IMR-90 (cell line): ENCODE measurements around the gene SGCE. TPM values are rescaled to one million over a fixed set of nuclear protein-coding genes. Genes with fewer than 3 reads are reported as not detected.

ENCODE experiments used
- ATAC-seq: fragments of 200-7000 bp; cut with Tn5 transposase; 2 replicates; pipeline ENCODE4 v1.9.1; 2020; ENCODE audit warnings: low read depth, mild to moderate bottlenecking, moderate library complexity
- BruUV-seq: library from RNA; stranded (reverse); fragments of 400-500 nt; replicated peaks from 2 replicates; lab custom pipeline; 2021; lab: Mats Ljungman, UMichigan
- CTCF ChIA-PET: fragments of 300-600 bp; formaldehyde crosslinking; extraction: SDS; loops from one replicate; lab custom pipeline; 2021; ENCODE audit warnings: antibody characterized with exemption; lab: Yijun Ruan, JAX
- POLR2A ChIA-PET: fragments of 300-600 bp; sonication (Branson Sonifier 250); formaldehyde crosslinking; loops from one replicate; lab custom pipeline; 2022; ENCODE audit warnings: antibody characterized with exemption; ENCODE audit not compliant: unreplicated experiment; lab: Charles Lee
- DNase-seq: peaks from one replicate; pipeline ENCODE4 v3.0.0; 2013
- H2AFZ ChIP-seq: replicated peaks from 2 replicates; pipeline ENCODE3; 2013; ENCODE audit warnings: low read length, mild to moderate bottlenecking; ENCODE audit not compliant: poor library complexity
- H2AK5ac ChIP-seq: 2 replicates; pipeline ENCODE4 v1.6.1; 2013; ENCODE audit warnings: low read depth, low read length, inconsistent platforms
- H2AK9ac ChIP-seq: replicated peaks from 2 replicates; pipeline ENCODE3; 2013; ENCODE audit warnings: mild to moderate bottlenecking, low read depth, low read length, moderate library complexity; ENCODE audit not compliant: poor library complexity
- H2BK120ac ChIP-seq: 2 replicates; pipeline ENCODE4 v1.6.1; 2013; ENCODE audit warnings: low read depth, low read length, inconsistent platforms
- H2BK15ac ChIP-seq: 3 replicates; pipeline ENCODE4 v1.6.1; 2013; ENCODE audit warnings: low read depth, low read length, inconsistent platforms
- H2BK20ac ChIP-seq: 2 replicates; pipeline ENCODE4 v1.6.1; 2013; ENCODE audit warnings: low read depth, mild to moderate bottlenecking, inconsistent platforms, low read length, moderate library complexity
- H2BK5ac ChIP-seq: 2 replicates; pipeline ENCODE4 v1.6.1; 2013; ENCODE audit warnings: mild to moderate bottlenecking, low read depth, low read length, inconsistent platforms; ENCODE audit not compliant: poor library complexity, severe bottlenecking
- H3K14ac ChIP-seq: replicated peaks from 2 replicates; pipeline ENCODE4 v1.6.1; 2013; ENCODE audit warnings: low read depth, low read length, inconsistent platforms
- H3K18ac ChIP-seq: 2 replicates; pipeline ENCODE4 v1.6.1; 2013; ENCODE audit warnings: low read depth, low read length, control low read depth
- H3K23ac ChIP-seq: 2 replicates; pipeline ENCODE4 v1.6.1; 2013; ENCODE audit warnings: low read depth, low read length, inconsistent platforms
- H3K27ac ChIP-seq: 2 replicates; pipeline ENCODE4 v1.5.1; 2013; ENCODE audit warnings: mild to moderate bottlenecking, control low read depth, low read length; ENCODE audit not compliant: insufficient read depth
- H3K27me3 ChIP-seq: 2 replicates; pipeline ENCODE4 v1.6.1; 2013; ENCODE audit warnings: low read length; ENCODE audit not compliant: control insufficient read depth, insufficient read depth
- H3K36me3 ChIP-seq: 2 replicates; pipeline ENCODE4 v1.6.1; 2013; ENCODE audit warnings: low read length, mixed read lengths; ENCODE audit not compliant: control insufficient read depth, insufficient read depth
- H3K4ac ChIP-seq: 2 replicates; pipeline ENCODE4 v1.6.1; 2013; ENCODE audit warnings: low read depth, low read length, inconsistent platforms
- H3K4me1 ChIP-seq: 2 replicates; pipeline ENCODE4 v1.6.1; 2013; ENCODE audit warnings: low read length, mixed read lengths; ENCODE audit not compliant: control insufficient read depth, insufficient read depth
- H3K4me2 ChIP-seq: 2 replicates; pipeline ENCODE4 v1.6.1; 2013; ENCODE audit warnings: low read depth, mild to moderate bottlenecking, control low read depth, low read length, moderate library complexity
- H3K4me3 ChIP-seq: 2 replicates; pipeline ENCODE4 v1.5.1; 2013; ENCODE audit warnings: low read depth, mild to moderate bottlenecking, control low read depth, low read length, moderate library complexity; ENCODE audit not compliant: insufficient read depth
- H3K56ac ChIP-seq: 2 replicates; pipeline ENCODE4 v1.6.1; 2013; ENCODE audit warnings: low read length, inconsistent platforms; ENCODE audit not compliant: insufficient read depth; ENCODE audit errors: extremely low read depth
- H3K79me1 ChIP-seq, 2 experiments: 2 replicates each; pipeline ENCODE4 v1.6.1; 2013; ENCODE audit warnings: low read length in 2 of 2, inconsistent platforms in 1 of 2, low read depth in 1 of 2
- H3K9ac ChIP-seq: 2 replicates; pipeline ENCODE4 v1.6.1; 2013; ENCODE audit warnings: low read depth, low read length, control low read depth
- H3K9me1 ChIP-seq: 2 replicates; pipeline ENCODE4 v1.6.1; 2013; ENCODE audit warnings: low read length, inconsistent platforms; ENCODE audit not compliant: insufficient read depth
- H3K9me3 ChIP-seq: 2 replicates; pipeline ENCODE4 v1.6.1; 2013; ENCODE audit warnings: low read length; ENCODE audit not compliant: control insufficient read depth, insufficient read depth
- H4K20me1 ChIP-seq: 2 replicates; pipeline ENCODE4 v1.6.1; 2013; ENCODE audit warnings: low read length, inconsistent platforms; ENCODE audit not compliant: insufficient read depth
- H4K5ac ChIP-seq: 2 replicates; pipeline ENCODE4 v1.6.1; 2013; ENCODE audit warnings: mild to moderate bottlenecking, low read depth, low read length, control low read depth
- H4K8ac ChIP-seq, 2 experiments: 2 replicates each; pipeline ENCODE4 v1.6.1; 2013; ENCODE audit warnings: low read depth in 2 of 2, low read length in 2 of 2, control low read depth in 1 of 2, inconsistent platforms in 1 of 2
- H4K91ac ChIP-seq: 2 replicates; pipeline ENCODE4 v1.6.1; 2013; ENCODE audit warnings: low read depth, low read length, inconsistent platforms; ENCODE audit not compliant: insufficient read depth
- CHD1 ChIP-seq: IDR thresholded peaks from 2 replicates; pipeline ENCODE4 v1.6.1; 2012; ENCODE audit warnings: low read depth, low read length, improper control_type of control experiment
- MXI1 ChIP-seq: IDR thresholded peaks from 2 replicates; pipeline ENCODE4 v1.6.1; 2012; ENCODE audit warnings: low read depth, mild to moderate bottlenecking, low read length, moderate library complexity, borderline replicate concordance
- NFE2L2 ChIP-seq: fragments of 150-350 bp; IDR thresholded peaks from 2 replicates; pipeline ENCODE4 v1.6.1; 2016; ENCODE audit warnings: low read depth, mild to moderate bottlenecking, low read length
- RCOR1 ChIP-seq: IDR thresholded peaks from 2 replicates; pipeline ENCODE4 v1.6.1; 2012; ENCODE audit warnings: mild to moderate bottlenecking, low read length, improper control_type of control experiment; ENCODE audit not compliant: insufficient replicate concordance
- RFX5 ChIP-seq: IDR thresholded peaks from 2 replicates; pipeline ENCODE4 v1.8.0; 2012; ENCODE audit warnings: low read depth, mild to moderate bottlenecking, low read length, moderate library complexity
- SMC3 ChIP-seq: fragments of 150-350 bp; IDR thresholded peaks from 2 replicates; pipeline ENCODE4 v1.6.1; 2016; ENCODE audit warnings: low read depth, mild to moderate bottlenecking, antibody characterized with exemption, low read length, moderate library complexity
- WGBS, 2 experiments: methylation state at CpG; one replicate each; pipeline versions ENCODE4 v1.1.5 to v1.1.7; 2013; ENCODE audit warnings: missing lambda C conversion rate in 2 of 2; ENCODE audit not compliant: insufficient read length in 1 of 2; ENCODE audit errors: extremely low coverage in 2 of 2; 5-methylcytosine and 5-hydroxymethylcytosine counted together
- dilution Hi-C: fragments of 300-500 bp; cut with HindIII; formaldehyde crosslinking; loops from one replicate; pipeline ENCODE4 v1.14.3; 2018; ENCODE audit warnings: low sequenced_read_pairs; ENCODE audit not compliant: unreplicated experiment
- in situ Hi-C: fragments of 300-500 bp; cut with MboI; formaldehyde crosslinking; loops from 3 replicates; pipeline ENCODE4 v1.14.3; 2019; ENCODE audit warnings: low sequenced_read_pairs, inconsistent platforms, mixed read lengths
- intact Hi-C: fragments of 100-400 bp; cut with micrococcal nuclease; formaldehyde crosslinking; loops from 2 replicates; pipeline ENCODE4 v1.10.0; 2022
- polyA plus RNA-seq, 3 experiments: library from polyadenylated mRNA; depleted of rRNA; stranded (reverse); fragments of >200 nt; gene quantifications; 2 replicates each; pipeline ENCODE4 v1.2.3, GENCODE V29; 2012; ENCODE audit warnings: low replicate concordance in 1 of 3
- total RNA-seq: library from RNA; depleted of rRNA; stranded (reverse); fragments of >200 nt; gene quantifications from 2 replicates; pipeline ENCODE4 v1.2.3, GENCODE V29; 2012
- TF ChIP-seq, protein P1 (sequence below): conservative IDR thresholded peaks from 2 replicates; pipeline ENCODE4 v1.5.1; 2012; ENCODE audit warnings: mild to moderate bottlenecking, low read depth, low read length, improper control_type of control experiment

Gene SGCE
- total and polyA plus RNA-seq, 2 of the 4 experiments (the other 2 are of a cell fraction), result 39.4 to 40.5 TPM

DNA sequence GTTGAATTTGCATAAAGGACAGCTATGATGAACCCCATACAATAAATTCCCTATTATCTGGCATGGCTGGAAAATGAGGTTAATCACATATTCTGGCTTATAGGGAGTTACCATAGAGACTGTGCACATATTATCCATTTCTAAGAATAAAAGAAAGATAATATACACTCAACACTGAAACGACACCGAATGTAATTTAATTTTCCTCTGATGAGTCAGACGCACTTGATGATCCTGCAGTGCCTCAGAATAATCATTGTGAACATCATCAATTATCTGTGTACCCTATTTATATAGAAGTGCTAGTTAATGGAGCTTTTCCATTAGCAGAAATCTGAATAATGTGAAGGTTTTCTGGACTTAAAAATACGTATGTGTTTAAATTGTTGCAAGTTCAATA, 60.2 kb downstream of the SGCE start:
- Histone ChIP-seq H3K27ac (no peak overlapping the region), H2BK5ac (no peak overlapping the region)
- TF ChIP-seq RCOR1 (no peak), CHD1 (no peak), SMC3 (no peak), NFE2L2 (no peak), RFX5 (no peak), MXI1 (no peak)
- TF ChIP-seq, protein P1, sequence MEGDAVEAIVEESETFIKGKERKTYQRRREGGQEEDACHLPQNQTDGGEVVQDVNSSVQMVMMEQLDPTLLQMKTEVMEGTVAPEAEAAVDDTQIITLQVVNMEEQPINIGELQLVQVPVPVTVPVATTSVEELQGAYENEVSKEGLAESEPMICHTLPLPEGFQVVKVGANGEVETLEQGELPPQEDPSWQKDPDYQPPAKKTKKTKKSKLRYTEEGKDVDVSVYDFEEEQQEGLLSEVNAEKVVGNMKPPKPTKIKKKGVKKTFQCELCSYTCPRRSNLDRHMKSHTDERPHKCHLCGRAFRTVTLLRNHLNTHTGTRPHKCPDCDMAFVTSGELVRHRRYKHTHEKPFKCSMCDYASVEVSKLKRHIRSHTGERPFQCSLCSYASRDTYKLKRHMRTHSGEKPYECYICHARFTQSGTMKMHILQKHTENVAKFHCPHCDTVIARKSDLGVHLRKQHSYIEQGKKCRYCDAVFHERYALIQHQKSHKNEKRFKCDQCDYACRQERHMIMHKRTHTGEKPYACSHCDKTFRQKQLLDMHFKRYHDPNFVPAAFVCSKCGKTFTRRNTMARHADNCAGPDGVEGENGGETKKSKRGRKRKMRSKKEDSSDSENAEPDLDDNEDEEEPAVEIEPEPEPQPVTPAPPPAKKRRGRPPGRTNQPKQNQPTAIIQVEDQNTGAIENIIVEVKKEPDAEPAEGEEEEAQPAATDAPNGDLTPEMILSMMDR, result no peak

More for the DNA sequence above, 60.2 kb downstream of the SGCE start:
- H3K4ac ChIP-seq, result no peak overlapping the region
- WGBS, 2 experiments, result no CpG with 5 or more reads among the region's 4 CpGs
- no peak overlapping the region for H2BK20ac ChIP-seq
- no peak overlapping the region for H2BK15ac ChIP-seq
- in situ Hi-C loops, result no loop called here
- no TSS peak for BruUV-seq
- H3K14ac ChIP-seq, result no peak overlapping the region
- DNase-seq (no peak), ATAC-seq (no peak)
- no peak overlapping the region for H2AK9ac ChIP-seq
- no peak overlapping the region for H3K4me3 ChIP-seq
- peaks cover 4% of the 10 kb centered on the region; the same call in 1 of the 2 replicates for H3K36me3 ChIP-seq
- H3K9me1 ChIP-seq, result no peaks in the 10 kb centered on the region
- H4K8ac ChIP-seq, result no peak overlapping the region
- no peaks in the 10 kb centered on the region for H4K20me1 ChIP-seq
- no peaks in the 10 kb centered on the region for H3K9me3 ChIP-seq
- H3K27me3 ChIP-seq, result no peaks in the 10 kb centered on the region
- no peaks in the 10 kb centered on the region for H3K4me1 ChIP-seq
- H4K5ac ChIP-seq, result no peak overlapping the region
- ChIA-PET CTCF (no interaction called here), POLR2A (no interaction called here)
- dilution Hi-C loops, result no loop called here
- H3K23ac ChIP-seq, result no peak overlapping the region
- no peak overlapping the region for H2AK5ac ChIP-seq
- intact Hi-C loops, result no loop called here
- no peak overlapping the region for H3K18ac ChIP-seq
- no peak overlapping the region for H3K4me2 ChIP-seq
- no peak overlapping the region for H4K91ac ChIP-seq
- no peak overlapping the region for H2BK120ac ChIP-seq
- no peaks in the 10 kb centered on the region for H3K79me1 ChIP-seq
- no peak overlapping the region for H3K56ac ChIP-seq
- no peak overlapping the region for H3K9ac ChIP-seq
- no peak overlapping the region for H2AFZ ChIP-seq
